ENCODE measurements around the gene P2RY14. TPM values are rescaled to one million over a fixed set of nuclear protein-coding genes. Genes with fewer than 3 reads are reported as not detected.
"Not testable (repeated sequence)": the region's sequence is repeated elsewhere in the genome, so short reads cannot be mapped to it uniquely, and the experiment has no call there.

P2RY14 gene
- total RNA-seq, 4 donors from 2014 or later: 1.8 to 9.5 (median 2.5) TPM

GRCh38 chr3:151171145-151171757 lies 107.1 kb downstream of the P2RY14 start:
- 68 to 75% methylated on average over 5 of the region's 5 CpGs for WGBS, 2 donors
- TF ChIP-seq CTCF (IDR thresholded peaks at IDR 0.05): no peak
- TF ChIP-seq POLR2A (IDR thresholded peaks at IDR 0.05): no peak
- Histone ChIP-seq H3K27ac (no peak overlapping the region), H3K4me3 (replicated peaks in 1 of 3) (no peak overlapping the region), H3K9me3 (no peaks in the 10 kb centered on the region), H3K36me3 (no peaks in the 10 kb centered on the region), H3K27me3 (no peaks in the 10 kb centered on the region), H3K4me1 (peaks cover 0 to 9% of the 10 kb centered on the region in 2 donors)
- intact Hi-C loops (cut with DNase I): no loop called here
- DNase-seq: no peak

GRCh38 chr3:151169948-151170679 lies 108.2 kb downstream of the P2RY14 start:
- H3K4me3 ChIP-seq (replicated peaks in 1 of 3); H3K4me1 ChIP-seq; H3K9me3 ChIP-seq; H3K27ac ChIP-seq; H3K27me3 ChIP-seq; DNase-seq; H3K36me3 ChIP-seq: not testable (repeated sequence)
- 89 to 91% methylated on average over 9 of the region's 9 CpGs for WGBS, 2 donors
- intact Hi-C loops (cut with DNase I): loop anchor here (10.0 kb wide), 1 partner anchor 115 kb away; no protein-coding TSS in a partner anchor

GRCh38 chr3:151169262-151169947 lies 108.9 kb downstream of the P2RY14 start:
- H3K27me3 ChIP-seq: no peaks in the 10 kb centered on the region
- H3K4me1 ChIP-seq: peaks cover 0 to 9% of the 10 kb centered on the region in 2 donors
- no peaks in the 10 kb centered on the region for H3K36me3 ChIP-seq
- WGBS, 2 donors: 87 to 95% methylated on average over 9 of the region's 9 CpGs
- no peak overlapping the region for H3K4me3 ChIP-seq (replicated peaks in 1 of 3)
- no peaks in the 10 kb centered on the region for H3K9me3 ChIP-seq
- no peak overlapping the region for H3K27ac ChIP-seq
- TF ChIP-seq POLR2A (IDR thresholded peaks at IDR 0.05) (no peak), CTCF (IDR thresholded peaks at IDR 0.05) (no peak)
- intact Hi-C loops (cut with DNase I): loop anchor here (10.0 kb wide), 1 partner anchor 115 kb away; no protein-coding TSS in a partner anchor
- no peak for DNase-seq

- H3K4me1 ChIP-seq: peaks cover 0 to 9% of the 10 kb centered on the region in 2 donors
- H3K27ac ChIP-seq: no peak overlapping the region
- H3K9me3 ChIP-seq: no peaks in the 10 kb centered on the region
- peak; percentile 33 to 77 (median 58) for TF ChIP-seq CTCF (IDR thresholded peaks at IDR 0.05)
- TF ChIP-seq POLR2A (IDR thresholded peaks at IDR 0.05): no peak
- peak; percentile 82 to 88 for DNase-seq
- intact Hi-C loops (cut with DNase I): loop anchor here (10.0 kb wide), 1 partner anchor 116 kb away; no protein-coding TSS in a partner anchor
- WGBS, 2 donors: 22 to 25% methylated on average over 7 of the region's 7 CpGs
- no peaks in the 10 kb centered on the region for H3K36me3 ChIP-seq
- H3K27me3 ChIP-seq: no peaks in the 10 kb centered on the region
- no peak overlapping the region for H3K4me3 ChIP-seq (replicated peaks in 1 of 3)
These were observed 109.9 kb downstream of the P2RY14 start for GRCh38 chr3:151168269-151169094.

- intact Hi-C loops (cut with DNase I): loop anchor here (10.0 kb wide), 1 partner anchor 119 kb away; no protein-coding TSS in a partner anchor
These were observed 112.2 kb downstream of the P2RY14 start for GRCh38 chr3:151166161-151166560.

More at GRCh38 chr3:151166161-151166560, 112.2 kb downstream of the P2RY14 start:
- 90 to 94% methylated on average over 3 of the region's 3 CpGs for WGBS, 2 donors
- no peak overlapping the region for H3K4me3 ChIP-seq (replicated peaks in 1 of 3)
- no peaks in the 10 kb centered on the region for H3K36me3 ChIP-seq
- H3K9me3 ChIP-seq: no peaks in the 10 kb centered on the region
- H3K27me3 ChIP-seq: no peaks in the 10 kb centered on the region
- peaks cover 0 to 9% of the 10 kb centered on the region in 2 donors for H3K4me1 ChIP-seq
- TF ChIP-seq CTCF (IDR thresholded peaks at IDR 0.05): no peak
- DNase-seq: no peak
- H3K27ac ChIP-seq: no peak overlapping the region
